Measurements from ENCODE around the gene TIMM17A. TPM values are rescaled to one million over a fixed set of nuclear protein-coding genes. Genes with fewer than 3 reads are reported as not detected.

TIMM17A gene
- total RNA-seq, 1 donor from 2014 or later: 47.2 TPM

DNA sequence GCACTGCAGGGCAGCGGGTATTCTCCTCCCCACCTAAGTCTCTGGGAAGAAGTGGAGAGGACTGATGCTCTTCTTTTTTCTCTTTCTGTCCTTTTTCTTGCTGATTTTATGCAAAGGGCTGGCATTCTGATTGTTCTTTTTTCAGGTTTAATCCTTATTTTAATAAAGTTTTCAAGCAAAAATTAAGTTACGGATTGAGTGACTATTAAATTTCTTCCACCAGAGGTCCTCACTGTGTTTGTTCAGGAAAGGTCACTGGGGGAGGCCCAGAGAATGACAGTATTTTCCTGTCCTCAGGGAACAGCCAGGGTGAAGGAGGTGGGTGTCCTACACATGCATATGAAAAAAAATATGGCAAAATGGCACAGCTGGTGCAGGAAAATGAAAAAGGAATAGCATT is 50.7 kb downstream of the TIMM17A start:
- Histone ChIP-seq H3K4me3 (ENCODE audit: low read depth, low read length) (no peak overlapping the region), H3K36me3 (ENCODE audit: control insufficient read depth, insufficient read depth, low read length) (no peaks in the 10 kb centered on the region), H3K27me3 (ENCODE audit: control insufficient read depth, insufficient read depth, low read length) (no peaks in the 10 kb centered on the region)
- DNase-seq (ENCODE audit: low read depth): no peak
- TF ChIP-seq, protein P1, sequence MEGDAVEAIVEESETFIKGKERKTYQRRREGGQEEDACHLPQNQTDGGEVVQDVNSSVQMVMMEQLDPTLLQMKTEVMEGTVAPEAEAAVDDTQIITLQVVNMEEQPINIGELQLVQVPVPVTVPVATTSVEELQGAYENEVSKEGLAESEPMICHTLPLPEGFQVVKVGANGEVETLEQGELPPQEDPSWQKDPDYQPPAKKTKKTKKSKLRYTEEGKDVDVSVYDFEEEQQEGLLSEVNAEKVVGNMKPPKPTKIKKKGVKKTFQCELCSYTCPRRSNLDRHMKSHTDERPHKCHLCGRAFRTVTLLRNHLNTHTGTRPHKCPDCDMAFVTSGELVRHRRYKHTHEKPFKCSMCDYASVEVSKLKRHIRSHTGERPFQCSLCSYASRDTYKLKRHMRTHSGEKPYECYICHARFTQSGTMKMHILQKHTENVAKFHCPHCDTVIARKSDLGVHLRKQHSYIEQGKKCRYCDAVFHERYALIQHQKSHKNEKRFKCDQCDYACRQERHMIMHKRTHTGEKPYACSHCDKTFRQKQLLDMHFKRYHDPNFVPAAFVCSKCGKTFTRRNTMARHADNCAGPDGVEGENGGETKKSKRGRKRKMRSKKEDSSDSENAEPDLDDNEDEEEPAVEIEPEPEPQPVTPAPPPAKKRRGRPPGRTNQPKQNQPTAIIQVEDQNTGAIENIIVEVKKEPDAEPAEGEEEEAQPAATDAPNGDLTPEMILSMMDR (IDR thresholded peaks at IDR 0.05; ENCODE audit: insufficient read depth, low read length, poor library complexity, severe bottlenecking): peak; percentile 29

DNA sequence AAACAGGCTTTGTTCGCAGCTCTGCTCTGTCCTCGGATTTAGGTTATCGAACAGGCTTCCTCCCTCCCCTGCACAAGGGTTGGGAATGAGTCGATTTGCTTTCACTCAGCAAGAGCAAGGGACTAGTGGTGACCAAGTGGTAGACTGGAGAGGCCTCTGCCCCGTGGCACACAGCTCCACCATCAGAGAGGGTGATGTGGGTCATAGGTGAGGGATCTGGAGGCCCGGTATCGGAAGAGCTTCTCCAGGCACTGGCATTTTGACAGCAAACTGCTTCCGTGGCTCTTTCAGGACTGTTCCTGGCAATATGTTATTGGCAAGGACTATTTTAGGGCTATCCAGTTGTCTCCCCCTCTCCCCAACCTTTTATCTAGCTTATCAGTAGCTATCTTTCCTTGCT is 52.0 kb downstream of the TIMM17A start:
- TF ChIP-seq, protein P1 (IDR thresholded peaks at IDR 0.05; ENCODE audit: insufficient read depth, low read length, poor library complexity, severe bottlenecking): no peak
- no peak for DNase-seq (ENCODE audit: low read depth)
- H3K36me3 ChIP-seq (ENCODE audit: control insufficient read depth, insufficient read depth, low read length): no peaks in the 10 kb centered on the region
- no peaks in the 10 kb centered on the region for H3K27me3 ChIP-seq (ENCODE audit: control insufficient read depth, insufficient read depth, low read length)
- H3K4me3 ChIP-seq (ENCODE audit: low read depth, low read length): no peak overlapping the region

DNA sequence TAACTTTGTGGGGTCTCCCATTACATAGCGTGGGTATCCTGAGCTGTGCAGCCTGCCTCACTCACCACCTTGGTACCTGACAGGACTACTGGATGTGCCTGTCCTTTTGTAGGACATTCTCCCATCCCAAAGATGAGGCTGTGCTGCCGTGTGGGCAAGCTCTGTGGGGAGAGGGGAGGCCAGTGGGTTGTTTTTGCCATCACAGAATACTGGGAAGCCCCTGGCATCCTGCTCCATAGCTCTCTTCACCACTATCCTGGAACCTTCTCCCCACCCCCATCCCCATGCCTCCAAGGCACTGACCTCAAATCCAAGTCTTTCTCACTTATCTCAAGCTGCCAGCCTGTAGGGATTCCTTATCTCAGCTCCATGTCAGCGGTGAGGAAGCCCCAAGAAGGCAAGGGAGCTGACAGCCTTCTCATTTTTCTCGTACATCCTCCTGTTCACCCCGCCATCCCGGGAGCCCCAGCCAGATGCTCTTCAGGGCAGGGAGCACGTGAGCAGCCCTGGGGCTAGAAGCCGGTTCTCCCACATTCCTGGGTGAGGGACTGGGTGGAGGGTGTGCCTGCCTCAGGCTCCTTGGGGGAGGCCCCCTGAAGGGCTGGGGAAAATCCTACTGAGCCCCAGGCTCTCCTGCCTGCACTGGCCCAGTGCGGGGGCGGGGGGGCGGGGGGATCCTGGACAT is 52.6 kb downstream of the TIMM17A start:
- H3K27me3 ChIP-seq (ENCODE audit: control insufficient read depth, insufficient read depth, low read length): no peaks in the 10 kb centered on the region
- H3K36me3 ChIP-seq (ENCODE audit: control insufficient read depth, insufficient read depth, low read length): no peaks in the 10 kb centered on the region
- no peak for DNase-seq (ENCODE audit: low read depth)
- TF ChIP-seq, protein P1 (IDR thresholded peaks at IDR 0.05; ENCODE audit: insufficient read depth, low read length, poor library complexity, severe bottlenecking): no peak
- H3K4me3 ChIP-seq (ENCODE audit: low read depth, low read length): no peak overlapping the region

DNA sequence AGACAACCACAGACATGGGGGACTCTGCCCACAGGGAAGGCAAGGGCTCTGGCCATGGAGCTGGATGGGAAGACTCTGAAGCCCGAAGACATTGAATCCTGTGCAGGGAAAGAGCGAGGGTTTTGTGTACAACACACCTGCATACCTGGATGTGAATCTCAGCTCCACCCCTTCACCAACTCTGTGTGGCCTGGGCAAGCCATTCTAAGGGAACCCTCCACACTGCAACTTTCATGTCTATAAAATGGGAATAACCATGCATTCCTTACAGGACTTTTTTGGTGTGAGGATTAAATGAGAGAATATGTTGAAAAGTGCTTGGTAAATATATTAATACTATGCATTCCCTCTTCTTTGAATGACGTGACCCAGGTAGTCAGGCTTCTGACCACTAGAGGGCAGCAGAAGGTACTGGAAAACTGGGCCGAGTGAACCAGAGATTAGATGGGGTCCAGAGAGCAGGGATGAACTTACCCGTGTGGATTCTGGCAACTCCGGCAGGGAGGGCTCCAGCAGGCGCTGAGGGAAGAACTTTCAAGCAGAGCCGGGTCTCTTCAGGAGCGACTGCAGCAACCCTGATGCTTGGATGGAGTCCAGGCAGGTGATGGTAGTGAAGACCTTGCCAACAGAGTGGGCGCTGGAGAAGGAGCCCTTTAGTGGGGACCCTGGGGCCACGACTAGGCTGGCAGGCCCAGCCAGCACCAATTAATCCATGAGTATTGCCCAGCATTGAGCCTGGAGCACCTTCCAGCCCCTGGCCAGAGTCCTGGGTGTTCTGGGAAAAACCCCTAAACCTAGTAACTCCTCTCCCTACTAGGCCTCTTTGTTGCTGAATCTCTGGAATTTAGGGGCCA is 54.2 kb downstream of the TIMM17A start:
- Histone ChIP-seq H3K4me3 (ENCODE audit: low read depth, low read length) (no peak overlapping the region), H3K27me3 (ENCODE audit: control insufficient read depth, insufficient read depth, low read length) (no peaks in the 10 kb centered on the region)
- TF ChIP-seq, protein P1 (IDR thresholded peaks at IDR 0.05; ENCODE audit: insufficient read depth, low read length, poor library complexity, severe bottlenecking): peak; percentile 82

DNA sequence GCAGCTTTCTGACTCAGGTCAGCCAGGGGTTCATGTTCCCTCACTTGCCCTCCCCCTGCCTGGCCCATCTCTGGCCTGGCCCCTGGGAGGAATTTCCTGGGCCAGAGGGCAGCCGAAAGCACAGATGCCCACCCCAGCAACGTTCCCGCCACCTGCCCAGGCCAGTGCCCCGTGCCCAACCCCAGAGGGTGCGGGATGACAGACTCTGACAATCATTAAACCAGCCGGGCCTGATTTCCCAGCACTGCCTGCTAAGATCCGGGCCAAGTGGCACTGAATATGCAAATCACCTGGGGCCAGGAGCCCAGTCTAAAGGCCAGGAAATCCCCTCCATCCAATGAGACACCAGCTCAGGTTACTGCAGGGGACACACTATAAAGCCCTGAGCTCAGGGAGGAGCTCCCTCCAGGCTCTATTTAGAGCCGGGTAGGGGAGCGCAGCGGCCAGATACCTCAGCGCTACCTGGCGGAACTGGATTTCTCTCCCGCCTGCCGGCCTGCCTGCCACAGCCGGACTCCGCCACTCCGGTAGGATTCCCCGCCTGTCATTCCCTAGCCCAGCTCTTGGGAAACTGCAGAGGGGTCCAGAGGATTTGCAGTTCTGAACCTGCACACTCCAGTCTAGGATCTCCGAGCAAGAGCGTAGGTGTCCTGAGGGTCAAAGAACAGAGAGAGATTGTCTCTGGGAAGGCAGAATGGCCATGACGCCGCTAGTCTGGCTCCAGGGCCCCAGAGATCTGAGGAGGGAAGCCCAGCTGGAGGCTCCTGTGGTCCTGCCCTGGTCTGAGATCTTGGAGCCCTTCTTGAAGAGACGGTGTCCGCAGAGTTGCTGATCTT is 55.1 kb downstream of the TIMM17A start, which contains the start of gene ELF3:
Gene ELF3, plus strand, starts transcription at position 408 of the 836 bp plus-strand sequence. CDS start 550 bp downstream, outside the sequence.
- TF ChIP-seq, protein P1 (IDR thresholded peaks at IDR 0.05; ENCODE audit: insufficient read depth, low read length, poor library complexity, severe bottlenecking): no peak
- H3K4me3 ChIP-seq (ENCODE audit: low read depth, low read length): peak within 1 kb of the TSS; percentile 70
- no peaks in the 10 kb centered on the region for H3K27me3 ChIP-seq (ENCODE audit: control insufficient read depth, insufficient read depth, low read length)
- peaks cover 3% of the 10 kb centered on the region for H3K36me3 ChIP-seq (ENCODE audit: control insufficient read depth, insufficient read depth, low read length)
- peak; percentile 97 for DNase-seq (ENCODE audit: low read depth)

More for the DNA sequence above, 54.2 kb downstream of the TIMM17A start:
- peaks cover 1% of the 10 kb centered on the region for H3K36me3 ChIP-seq (ENCODE audit: control insufficient read depth, insufficient read depth, low read length)
- no peak for DNase-seq (ENCODE audit: low read depth)

Measured in kidney epithelial cell (primary cell).